NCI-H1092 (cell line): Measurements from ENCODE around the gene CHRNA1.

Experiments
- DNase-seq: peaks from one replicate; lab custom pipeline; 2025; lab: John Stamatoyannopoulos, UW

Gene CHRNA1

DNA sequence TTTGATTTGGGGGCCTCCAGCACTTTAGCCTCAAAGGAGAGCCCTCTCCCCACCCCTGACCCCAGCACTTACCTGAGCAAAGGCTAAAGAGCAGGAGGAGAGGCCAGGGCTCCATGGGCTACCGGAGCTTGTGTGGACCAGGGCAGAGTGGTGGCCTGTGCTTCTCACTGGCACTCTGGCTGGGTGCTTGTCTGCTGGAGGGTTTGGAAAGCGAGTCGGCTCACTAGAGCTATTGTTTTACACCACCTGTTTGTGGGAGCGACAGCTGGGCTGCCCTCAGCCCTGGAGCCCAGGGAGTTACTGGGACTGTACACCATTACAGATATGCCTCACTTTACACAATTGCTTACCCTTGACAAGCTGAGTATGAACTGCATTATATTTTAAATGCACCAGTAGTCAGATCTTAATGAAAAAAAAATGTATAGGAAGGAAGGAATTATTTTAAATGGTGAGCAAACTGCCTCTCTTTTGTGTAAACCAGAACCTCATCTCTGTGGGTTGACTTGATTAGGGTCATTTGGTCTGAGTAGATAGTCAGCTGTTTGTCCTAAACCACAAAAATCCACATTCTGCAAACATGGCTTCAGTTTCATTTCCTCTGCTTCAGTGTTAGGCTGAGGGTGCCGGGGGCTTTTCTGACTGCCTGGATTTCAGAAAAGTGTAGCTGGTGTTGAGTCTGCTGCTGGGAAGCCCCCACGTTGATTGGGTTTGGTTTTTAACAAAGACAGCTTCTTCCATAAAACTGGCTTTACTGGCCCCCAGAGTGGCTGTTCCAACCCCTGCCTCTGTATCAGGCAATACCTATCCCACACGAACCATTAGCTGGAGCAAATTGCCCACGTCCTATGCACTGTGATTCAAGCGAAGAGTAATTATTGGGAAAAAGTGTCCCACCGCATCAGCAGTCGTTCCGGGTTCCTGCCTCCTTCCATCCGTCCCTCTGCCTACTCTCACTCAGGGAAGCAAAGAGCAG, at the start of gene CHRNA1:
Gene CHRNA1, minus strand, starts transcription at position 193 of the 976 bp plus-strand sequence. Its CDS starts 78 bp downstream, at position 115.
- peak; percentile 61 for DNase-seq

DNA sequence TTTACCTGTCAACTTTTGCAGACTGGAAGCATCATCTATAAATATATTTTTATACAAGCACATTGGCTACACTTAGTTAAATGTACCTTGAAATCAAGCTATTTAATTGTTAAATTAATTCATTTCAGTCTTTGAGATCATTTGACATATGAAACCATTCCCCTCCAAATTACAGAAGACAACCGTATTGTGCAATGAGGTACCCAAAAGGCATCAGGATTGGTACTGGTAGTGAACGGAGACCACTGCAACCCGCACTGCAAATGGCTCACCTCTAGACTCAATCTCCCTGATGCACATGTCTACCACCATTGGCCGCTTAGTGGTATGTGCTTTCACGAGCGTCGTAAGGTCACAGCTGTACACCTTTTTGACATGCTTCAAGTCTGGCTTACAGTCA, 47.8 kb upstream of the CHRNA1 start:
- no peak for DNase-seq

DNA sequence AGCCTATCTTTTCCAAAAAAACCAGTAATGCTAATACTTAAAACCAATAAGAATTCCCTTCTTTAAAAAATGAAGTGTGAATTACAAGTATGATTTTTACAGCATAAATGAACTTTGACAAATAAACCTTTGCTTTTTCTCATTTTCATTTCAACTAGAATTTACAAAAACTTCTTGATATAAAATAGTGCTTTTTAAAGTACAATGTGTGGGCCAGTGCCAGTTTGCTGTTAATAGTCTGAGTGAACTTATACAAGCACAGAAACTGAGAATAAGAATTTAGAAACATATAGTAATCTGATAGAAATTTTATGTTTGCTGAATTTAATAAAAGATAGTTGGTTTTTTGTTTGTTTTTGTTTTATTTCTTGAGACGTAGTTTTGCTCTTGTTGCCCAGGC, 43.7 kb upstream of the CHRNA1 start:
- DNase-seq = no peak

DNA sequence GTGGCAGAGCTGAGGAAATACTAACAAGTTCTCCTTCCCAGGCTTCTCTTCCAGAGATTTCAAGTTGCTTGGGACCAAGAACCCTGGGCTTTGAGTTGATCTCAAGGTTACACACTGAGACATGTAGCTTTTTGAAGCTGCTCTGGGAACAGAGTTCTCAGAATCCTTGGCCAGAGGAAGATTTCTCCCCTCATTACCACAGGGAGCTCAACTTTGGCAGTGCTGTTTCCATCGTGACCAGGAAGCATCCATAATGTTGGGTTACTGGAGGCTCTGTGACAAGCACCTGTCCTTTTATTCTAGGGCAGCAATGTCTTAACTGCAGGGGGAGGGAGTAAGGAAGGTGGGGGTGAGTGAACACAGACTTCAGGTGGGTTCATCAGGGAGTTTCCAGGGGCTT, 41.5 kb upstream of the CHRNA1 start:
- no peak for DNase-seq

DNA sequence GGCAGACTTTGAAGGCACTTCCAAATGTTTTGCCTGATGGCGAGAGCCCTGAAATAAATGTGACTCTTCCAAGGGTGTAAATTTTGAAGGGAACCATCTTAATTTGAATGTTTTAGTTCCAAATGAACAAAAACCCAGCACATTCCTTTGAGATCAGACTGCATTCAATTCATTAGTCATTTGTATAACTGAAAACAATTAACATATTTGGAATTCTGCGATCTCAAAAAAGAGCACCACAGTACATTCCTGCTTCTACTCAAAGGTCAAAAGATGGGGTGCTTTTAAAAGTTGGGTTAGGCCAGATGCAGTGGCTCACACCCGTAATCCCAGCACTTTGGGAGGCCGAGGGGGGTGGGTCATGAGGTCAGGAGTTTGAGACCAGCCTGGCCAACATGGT, 38.2 kb upstream of the CHRNA1 start:
- DNase-seq = no peak

DNA sequence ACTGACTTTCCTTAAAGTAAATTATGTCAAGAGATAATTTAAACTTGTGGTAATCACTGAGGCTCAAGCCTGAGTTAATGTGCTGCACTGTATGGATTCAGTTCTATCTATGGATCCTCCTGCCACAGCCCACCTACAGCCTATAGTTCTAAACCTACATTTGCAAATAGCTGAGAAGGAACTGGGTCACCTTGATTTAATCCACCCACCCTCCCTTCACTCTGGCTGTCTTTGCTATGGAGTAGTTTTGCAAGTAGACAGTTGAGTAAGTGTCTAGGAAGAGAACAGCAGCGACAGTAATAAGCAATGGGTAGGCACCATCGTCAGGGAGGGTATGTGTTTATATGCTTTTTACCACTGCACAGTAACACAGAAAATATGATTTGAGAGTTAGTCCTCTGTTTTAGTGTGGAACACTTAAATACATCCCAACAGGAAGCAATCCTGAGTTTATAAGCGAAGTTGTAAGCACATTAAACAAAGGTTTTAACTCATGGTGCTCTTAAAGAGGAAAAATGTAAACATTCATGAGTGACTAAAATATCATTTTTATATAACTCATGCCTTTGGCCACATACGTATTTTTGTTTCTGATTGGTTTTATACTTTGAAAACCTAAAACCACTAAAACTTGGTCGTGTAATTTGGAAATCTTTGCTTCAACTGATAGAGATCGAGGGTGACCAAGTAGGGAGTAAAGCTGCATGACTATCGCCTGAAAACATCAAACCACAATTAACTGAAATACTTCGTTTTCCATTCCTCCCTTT, 36.3 kb upstream of the CHRNA1 start:
- no peak for DNase-seq

DNA sequence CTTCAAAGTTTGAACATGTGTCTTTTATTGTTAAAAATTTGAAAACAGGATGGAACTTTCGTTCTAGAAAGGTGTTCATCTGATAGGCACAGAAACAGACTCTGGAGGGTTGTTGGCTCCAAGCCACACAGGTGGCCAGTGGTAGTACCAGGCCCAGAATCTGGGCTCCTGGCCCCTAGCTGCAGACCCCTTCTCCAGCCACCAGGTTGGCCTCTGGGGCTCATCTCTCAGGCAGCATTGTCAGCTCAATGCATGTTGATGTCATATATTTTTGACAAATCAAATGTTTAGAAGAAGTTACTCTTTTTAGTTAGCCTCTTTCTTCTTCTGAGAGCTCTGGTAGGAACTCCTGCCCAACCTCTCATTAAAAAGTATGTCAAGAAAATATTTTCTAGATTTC, 34.5 kb upstream of the CHRNA1 start:
- no peak for DNase-seq

DNA sequence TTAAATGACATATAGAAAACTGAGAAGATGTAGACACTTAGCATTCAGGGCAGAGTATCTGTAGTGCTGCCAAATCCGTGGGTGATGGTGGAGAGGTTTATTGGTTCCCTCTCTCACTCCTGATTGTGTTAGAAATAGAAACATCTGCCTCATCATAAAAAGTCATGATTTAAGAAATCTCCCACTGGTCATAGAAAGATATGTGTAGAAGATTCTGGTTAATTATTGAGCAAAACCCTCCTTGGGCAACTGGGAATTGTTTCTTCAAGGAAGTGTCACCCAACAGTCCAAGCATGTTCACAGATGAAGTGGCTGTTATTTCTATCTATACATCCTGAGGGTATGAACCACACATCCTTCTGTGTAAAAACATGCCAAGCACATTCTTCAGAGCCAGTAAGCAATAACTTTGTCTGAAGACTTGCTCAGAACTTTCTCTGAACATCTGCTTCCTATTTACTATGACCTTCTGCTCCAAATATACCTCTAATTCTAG, 33.6 kb upstream of the CHRNA1 start:
- no peak for DNase-seq

DNA sequence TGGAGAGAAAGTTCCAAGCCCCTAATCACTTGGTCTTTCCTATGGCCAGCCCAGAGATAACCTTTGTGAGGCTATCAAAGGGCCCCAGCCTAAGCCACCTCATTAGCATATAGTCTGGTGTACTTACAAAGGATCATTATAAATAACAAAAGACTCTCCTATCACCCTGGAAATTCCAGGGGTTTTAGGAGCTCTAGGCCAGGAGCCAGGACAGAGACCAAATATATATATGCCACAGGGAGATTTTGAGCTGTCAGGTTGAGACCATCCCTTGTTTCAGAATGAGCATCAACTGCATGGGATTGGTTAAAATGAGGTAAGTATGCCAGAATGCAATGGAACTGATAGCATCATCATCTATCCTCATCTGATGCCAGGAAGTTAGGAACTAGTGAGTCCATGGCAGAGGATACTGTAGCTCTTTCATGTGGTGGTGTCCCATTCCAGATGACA, 32.1 kb upstream of the CHRNA1 start:
- no peak for DNase-seq

DNA sequence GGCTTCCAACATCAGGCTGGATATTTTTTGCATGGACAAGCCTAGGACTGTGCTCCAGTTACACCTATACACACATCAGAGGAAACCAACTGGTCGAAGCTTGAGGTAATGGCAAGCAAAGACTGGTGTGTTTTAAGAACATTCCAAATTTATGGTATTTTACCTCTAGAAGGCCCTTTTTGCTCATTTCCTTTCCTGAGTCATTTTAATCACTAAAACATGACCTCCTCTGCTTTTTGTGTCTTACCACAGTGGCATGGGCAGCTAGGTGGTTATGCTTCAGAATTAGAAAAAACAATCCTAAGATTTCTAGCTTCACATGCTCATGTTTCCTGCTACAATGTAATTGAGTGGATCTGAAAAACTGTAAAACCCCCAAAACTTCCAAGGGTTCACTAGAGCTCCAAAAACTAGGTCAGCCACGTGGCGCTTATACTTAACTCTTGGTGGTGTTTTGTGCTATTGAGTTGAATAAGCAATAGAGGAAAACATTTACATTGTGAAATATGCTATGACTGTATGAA, 30.6 kb upstream of the CHRNA1 start:
- DNase-seq = no peak

DNA sequence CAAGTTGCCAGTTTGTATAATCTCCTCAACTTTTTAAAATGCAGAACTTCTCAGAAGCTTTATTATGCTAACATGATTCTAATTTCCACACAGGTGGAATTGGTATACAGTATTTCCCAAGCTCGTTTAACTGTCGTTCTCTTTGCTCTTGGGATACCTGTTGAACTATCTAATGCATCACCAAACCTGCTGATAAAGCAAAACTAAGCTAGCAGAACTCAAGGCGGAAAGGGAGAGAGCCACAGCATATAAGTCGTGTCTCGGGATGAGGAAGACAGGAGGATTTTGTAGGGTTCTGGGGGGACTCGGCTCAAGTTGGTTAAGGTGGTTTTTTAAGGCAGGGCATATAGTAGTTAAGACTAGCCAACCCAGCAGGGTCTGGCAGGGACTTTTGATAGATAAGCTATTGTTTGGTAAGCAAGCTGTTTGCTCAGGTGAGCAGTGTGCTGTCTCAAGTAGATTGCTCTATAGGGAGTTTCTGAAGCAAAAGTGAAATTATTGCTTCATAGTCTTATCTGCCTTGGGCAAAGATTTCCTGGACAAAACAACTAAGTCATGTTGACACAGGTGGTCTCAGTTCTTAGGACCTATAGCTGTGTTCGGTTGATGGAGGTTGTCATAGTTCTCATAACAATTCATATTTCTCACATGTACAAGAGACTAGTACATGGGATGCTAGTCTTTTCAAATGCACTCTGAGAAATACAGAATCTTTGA, 28.2 kb upstream of the CHRNA1 start:
- no peak for DNase-seq

DNA sequence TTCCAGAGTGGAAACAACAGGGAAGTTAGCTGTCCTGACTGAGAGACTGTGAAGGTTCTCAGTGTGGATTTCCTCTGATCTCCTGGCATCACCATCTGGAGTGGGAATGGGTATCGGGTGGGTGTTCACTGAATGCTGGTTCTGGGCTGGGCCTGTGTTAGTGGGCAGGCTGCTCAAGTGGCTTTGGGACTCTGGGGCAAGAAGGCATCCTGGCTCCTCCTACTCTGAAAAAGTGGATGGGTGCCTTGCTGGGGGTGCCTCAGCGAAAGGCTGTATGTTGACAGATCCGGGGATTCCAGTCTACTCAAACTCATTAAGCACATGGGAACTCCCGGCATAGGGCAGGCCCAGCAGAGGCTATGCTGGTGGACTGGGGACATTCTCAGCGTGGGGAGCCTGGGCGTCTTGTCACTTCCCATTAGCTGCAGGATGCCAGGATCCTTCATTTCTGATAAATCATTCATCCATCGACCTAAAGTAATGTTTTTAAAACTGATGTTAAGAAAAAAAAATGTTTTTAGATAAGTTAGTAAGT, 27.5 kb upstream of the CHRNA1 start:
- no peak for DNase-seq

DNA sequence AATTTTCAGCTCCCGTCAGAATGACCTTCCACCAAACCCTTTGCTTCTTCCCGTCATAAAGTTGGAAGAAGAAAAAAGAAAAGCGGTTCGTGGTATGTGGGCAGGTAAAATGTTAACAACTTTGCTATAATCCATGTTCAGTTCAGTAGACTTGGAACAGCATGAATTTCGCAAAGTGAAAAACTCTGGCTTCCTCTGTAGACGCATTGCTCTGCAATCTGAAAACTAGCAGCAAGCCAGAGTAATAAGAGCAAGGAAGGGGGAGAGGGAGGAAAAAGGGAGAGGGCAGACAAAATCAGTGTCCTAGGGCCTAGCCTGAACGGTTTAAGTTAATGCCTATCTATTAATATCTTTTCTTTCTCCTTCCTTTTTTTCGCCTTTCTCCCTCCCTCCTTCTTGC, 26.7 kb upstream of the CHRNA1 start:
- DNase-seq = no peak

DNA sequence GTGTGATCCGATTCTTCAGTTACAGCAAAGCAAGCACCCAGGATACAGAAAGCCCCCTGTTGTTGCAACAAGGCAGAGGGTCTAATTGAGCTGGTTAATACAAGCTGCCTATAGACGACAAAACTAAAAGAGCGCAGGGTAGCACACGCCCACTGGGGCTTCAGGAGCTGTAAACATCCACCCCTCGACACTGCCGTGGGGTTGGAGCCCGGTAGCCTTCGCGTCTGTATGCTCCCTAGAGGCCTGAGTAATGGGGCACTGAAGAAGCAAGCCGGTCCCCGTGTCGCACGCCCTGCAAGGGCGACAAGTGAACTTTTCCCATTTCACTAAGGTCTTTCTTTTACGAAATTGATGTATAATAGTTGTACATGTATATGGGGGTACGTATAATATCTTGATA, 24.7 kb upstream of the CHRNA1 start:
- DNase-seq = no peak

DNA sequence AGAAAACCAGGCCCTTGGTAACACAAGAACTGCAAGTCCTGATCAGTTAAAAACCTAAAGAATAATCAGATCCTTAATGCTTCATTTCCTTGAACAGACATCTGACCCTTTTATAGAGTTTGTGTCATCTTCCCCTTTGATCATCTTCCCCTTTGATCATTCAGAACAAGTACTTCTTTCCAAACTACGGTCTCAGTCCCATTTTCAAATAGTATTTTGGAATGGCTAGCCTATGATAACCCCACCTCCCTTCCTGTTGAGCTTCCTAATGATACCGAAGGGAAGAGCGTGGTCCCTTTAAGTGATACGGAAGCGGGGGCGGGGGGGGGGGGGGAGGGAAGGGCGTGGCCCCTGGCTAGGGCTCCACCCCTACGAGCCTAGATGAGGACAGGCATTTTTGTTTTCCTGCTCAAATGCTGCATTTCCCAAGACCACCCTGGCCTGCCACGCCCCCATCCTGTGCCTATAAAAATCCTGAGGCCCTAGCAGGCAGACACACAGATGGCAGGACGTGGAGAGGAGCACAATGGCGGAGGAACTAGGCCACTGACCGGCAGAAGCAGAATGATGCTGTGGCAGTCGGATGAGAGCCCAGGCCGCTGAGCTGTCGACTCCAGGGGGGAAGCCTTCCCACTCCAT, 24.1 kb upstream of the CHRNA1 start:
- DNase-seq = no peak

DNA sequence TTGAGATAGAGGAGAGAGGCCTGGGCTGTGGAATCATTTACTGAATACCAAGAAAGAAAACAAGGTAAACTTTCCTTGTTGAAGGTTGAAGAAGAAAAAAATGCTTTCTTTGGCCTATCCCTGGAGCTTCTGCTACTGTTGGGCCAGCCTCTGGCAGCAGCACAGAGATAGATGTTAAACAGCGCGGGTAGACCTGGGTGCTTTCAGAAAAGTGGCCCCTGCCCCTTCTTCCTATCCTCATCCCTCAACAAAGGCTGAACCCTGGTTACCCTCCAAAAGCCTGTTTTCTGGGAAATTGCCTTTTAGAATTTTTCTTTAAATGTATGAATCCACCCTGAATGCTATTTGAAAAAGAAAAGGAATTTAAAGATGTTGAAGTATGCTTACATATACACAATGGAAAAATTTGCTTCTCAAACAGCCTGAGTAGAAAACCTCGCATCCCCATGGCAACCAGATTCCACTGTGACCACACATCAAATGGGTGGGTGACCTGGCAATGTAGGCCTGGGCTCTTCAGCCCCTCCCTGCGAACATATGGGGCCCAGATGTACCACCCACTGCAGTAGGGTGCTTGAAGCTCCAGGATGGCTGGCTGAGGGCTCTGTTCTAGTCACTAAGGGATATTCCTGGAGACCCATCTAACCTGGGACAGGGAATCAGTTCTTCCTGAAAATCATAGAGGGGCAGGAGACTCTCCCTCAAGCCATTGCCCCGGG, 23.4 kb upstream of the CHRNA1 start:
- no peak for DNase-seq

DNA sequence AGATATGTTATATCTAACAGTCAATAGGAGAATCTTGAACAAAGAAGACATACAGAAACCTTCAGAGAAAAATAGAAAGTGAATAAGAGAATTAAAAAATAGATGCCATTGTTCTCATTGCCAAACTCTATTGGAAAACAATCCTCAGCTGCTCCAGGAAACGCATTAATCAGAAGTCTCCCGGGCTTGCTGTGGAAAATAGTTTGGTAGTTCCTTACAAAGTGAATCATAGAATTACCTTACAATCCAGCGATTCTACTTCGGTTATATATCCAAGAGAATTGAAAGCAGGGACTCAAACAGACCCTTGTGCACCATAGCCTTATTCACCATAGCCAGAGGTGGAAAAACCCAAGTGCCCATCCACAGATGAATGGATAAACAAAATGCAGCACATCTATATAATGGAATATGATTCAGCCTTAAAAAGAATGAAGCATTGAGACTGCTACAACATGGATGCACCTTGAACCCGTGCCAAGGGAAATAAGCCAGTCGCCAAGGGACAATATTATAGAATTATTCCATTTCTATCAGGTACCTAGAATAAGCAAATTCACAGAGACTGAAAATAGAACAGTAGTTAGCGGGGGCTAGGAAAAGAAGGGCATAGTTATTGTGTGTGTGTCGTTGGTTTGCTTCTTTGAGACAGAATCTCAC, 21.9 kb upstream of the CHRNA1 start:
- no peak for DNase-seq

DNA sequence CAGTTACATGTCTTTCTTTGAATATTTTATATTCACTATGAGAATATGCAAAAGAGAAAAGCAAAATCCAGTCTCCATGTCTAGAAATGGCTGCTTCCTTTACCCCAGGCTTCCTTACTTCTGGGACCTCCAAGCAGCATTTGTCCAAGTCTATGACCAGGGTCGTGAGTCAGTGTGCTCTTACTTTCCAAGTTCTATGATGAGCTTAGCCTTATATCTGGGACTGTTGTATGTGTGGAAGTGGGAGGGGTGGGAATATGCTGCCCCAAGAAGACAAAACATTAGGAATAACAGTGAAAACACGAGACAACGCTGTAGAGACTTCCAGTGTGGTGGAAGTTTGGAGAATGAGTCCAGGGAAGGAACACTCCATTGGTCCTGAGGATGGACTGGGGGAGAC, 21.2 kb upstream of the CHRNA1 start:
- no peak for DNase-seq

DNA sequence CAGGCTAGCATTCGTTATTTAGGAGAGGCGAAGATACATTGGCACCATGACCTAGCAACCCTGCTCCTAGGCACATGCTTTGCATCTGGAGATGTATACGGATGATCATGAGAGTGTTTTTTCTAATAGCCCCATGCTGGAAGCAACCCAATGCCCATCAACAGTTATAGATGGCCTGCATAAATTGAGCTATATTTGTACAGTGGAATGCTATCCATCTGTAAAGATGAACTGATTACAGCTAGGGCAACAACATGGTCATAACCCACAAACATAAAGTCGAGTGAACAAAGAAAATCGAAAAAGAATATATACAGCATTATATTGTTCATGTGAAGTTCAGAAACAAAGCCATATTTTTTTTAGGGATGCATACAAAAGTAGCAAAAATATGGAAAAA, 20.6 kb upstream of the CHRNA1 start:
- no peak for DNase-seq

DNA sequence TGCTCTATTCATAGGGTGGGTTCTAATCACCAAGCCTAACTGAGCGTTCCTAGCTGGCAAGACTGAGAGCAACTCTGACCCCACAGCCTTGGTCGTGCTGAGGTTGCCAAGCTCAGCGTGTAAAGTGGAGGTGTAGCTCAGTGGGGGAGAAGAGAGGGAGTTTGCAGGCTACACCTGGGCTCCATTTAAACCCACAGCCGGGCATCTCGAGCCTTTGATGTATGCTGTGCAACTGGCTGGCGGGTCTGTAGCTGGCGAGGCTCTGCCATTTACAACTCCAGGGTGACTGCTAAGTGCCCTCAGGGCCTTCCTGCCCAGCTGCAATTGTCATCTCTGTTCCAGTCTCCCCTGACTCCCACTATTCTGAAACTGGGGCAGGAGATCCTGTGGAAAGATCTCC, 20.0 kb upstream of the CHRNA1 start:
- no peak for DNase-seq
